Stimulated activated CD8-positive, alpha-beta memory T cell treated with anti-CD3 and anti-CD28 coated beads, Interleukin-7, amount 100 ng/mL, for 1 hour (primary cell): ENCODE measurements around the gene BDH1.
"Not testable (repeated sequence)": the region's sequence is repeated elsewhere in the genome, so short reads cannot be mapped to it uniquely, and the experiment has no call there.

ENCODE experiments used
- DNase-seq, 2 donors: peaks; one replicate each; pipeline ENCODE4 v3.0.0-alpha.2; 2020; ENCODE audit warnings: low read depth in 2 of 2

BDH1 gene

DNA sequence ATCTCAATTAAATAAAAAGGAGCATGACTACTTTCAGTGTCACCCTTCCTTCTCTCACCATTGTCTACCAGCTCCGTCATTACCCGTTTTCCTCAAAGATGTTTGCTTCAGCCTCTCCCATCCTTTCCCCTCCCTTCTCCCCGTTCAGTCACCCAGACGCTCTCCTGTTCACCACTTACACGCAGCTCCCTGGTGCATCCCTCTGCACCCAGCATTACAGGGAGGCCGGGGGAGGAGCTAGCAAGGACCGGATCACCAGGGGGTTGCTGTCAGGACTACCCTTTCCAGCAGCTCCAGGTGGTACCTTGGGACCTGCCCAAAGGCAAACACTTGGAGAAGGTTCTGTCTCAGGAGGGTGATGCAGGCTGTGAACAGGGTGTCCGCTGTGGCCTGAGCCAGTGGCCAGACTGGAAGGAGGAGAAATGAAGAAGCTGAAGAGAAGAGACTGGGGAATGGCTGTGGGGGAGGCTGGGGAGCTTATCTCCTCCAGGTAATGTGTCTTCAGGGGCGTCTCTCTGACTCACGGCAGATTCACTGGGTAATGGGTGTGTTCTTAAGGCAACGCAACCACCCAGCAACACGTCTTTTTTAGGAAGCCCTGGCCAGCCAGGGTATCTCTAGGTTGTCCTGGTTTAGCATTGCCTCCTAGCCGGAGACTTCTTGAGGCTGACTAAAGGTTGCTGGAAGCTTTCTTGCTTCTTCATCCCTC is 21.8 kb upstream of the BDH1 start:
- DNase-seq = no peak

DNA sequence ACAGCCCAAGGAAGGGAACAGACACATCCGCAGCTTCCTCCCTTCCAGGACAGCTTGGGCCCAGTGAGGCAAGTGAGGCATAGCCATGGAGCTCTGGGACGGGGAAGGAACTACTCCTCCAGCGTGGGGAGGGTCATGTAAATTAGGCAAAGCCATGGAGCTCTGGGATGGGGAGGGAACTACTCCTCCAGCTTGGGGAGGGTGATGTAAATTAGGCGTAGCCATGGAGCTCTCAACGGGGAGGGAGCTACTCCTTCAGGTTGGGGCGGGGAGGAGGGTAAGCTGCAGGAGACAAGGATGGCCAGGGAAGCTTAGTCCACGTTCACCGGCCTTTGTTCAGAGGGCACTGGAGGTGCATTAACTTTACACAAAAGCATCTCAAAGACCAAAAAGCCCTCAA is 21.1 kb upstream of the BDH1 start:
- DNase-seq = no peak

DNA sequence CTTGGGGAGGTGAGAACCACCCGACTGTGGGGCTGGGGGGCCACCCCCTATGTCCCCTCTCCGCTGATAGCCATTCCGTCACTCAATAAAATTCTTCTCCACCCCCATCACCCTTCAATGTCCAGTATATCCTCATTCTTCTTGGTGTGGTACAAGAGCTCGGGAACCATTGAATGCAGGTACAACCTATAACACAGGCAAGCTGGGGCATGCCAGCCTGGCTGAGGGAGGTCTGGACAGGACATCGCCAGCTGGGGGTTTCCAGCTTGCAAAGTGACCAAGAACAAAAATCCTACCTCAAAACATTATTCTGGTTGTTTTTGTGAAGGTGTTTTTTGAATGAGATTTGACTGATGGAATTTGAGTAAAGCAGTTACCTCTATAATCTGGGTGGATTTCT is 19.6 kb upstream of the BDH1 start:
- no peak for DNase-seq

DNA sequence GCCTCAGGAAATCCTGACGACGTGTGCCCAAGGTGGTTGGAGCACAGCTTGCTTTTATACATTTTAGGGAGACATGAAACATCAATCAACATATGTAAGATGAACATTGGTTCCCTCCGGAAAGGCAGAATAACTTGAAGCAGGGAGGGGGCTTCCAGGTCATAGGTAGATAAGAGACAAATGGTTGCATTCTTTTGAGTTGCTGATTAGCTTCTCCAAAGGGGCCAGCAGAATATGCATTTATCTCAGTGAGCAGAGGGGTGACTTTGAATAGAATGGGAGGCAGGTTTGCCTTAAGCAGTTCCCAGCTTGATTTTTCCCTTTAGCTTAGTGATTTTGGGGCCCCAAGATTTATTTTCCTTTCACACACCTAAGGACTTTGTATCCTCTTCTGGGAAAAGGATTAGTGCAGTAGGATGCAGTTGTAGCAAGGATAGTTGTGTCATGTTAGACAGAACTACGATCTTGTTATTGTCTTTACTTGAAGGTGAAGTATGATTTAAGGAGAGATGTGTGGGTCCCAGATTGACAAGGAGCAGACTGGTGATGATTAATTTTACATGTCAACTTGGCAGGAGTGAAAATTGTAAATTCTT is 18.7 kb upstream of the BDH1 start:
- DNase-seq = not testable (repeated sequence)

DNA sequence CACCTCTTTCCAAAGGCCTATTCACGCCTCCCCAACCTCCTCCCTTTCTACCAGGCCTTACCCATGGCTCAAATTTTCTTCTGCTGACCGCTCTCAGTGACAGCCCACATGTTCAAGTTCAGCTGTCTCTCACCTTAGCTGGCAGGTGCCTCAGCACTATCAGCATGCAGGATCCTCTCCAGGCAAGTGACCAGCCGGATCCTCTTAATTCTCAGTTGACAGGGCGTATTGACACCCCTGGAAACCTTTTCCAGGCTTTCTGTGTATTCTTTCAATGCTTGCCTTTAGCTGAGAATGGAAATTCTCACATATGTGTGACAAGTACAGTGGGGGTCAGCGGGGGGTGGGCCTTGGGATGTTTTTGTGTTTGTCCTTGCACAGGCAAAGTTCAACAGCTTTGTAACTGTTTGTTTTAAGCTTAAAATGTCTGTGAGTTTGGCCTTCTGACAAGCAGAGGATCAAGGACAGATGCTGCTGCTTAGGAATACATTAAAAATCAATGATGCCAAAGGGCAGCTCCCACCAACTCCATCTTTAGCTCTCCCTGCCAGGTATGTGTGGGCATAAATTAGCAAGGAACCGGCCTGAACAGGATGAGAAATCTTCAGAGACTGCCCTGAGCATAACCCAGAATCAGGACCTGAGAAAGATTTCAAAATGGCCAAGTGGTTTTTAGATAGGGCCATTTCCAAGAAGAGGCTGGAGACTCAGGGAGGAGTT is 17.4 kb upstream of the BDH1 start:
- DNase-seq = no peak

DNA sequence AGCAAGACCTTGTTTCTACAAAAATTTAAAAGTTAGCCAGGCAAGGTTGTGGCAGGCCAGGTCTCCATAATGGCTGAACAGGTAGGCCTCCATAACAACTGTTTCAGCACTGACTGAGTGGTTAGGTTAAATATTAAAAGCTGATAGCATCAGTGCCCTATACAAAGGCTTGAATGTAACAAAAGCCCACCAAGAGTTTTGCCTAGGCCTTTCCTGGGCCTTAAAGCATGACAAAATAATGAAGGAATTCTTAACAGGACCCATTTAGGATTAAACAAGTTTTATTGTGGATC is 16.1 kb upstream of the BDH1 start:
- DNase-seq = not testable (repeated sequence)

DNA sequence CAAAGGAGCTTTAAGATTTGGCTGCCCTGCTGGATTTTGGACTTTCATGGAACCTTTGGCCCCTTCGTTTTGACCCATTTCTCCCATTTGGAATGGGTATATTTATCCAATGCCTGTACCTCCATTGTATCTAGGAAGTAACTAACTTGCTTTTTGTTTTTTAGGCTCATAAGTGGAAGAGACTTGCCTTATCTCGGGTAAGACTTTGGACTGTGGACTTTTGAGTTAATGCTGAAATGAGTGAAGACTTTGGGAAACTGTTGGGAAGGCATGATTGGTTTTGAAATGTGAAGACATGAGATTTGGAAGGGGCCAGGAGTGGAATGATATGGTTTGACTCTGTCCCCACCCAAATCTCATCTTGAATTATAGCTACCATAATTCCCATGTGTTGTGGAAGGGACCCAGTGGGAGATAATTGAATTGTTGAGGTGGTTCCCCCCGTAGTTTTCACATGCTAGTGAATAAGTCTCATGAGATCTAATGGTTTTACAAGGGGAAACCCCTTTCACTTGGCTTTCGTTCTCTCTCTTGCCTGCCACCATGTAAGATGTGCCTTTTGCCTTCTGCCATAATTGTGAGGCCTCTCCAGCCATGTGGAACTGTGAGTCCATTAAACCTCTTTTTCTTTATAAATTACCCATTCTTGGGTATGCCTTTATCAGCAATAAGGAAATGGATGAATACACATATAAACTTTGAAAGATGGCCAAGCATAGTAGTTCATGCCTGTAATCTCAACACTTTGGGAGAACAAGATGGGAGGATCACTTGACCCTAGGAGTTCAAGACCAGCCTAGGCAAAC is 15.5 kb upstream of the BDH1 start:
- DNase-seq = not testable (repeated sequence)

DNA sequence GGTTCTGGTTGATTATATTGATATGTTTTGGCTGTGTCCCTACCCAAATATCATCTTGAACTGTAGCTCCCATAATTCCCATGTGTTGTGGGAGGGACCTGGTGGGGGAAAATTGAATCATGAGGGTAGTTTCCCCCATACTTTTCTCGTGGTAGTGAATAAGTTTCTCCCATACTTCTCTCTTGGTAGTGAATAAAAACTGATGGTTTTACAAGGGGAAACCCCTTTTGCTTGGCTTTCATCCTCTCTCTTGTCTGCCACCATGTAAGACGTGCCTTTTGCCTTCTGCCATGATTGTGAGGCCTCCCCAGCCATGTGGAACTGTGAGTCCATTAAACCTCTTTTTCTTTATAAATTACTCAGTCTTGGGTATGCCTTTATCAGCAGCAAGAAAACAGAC is 13.7 kb upstream of the BDH1 start:
- DNase-seq = not testable (repeated sequence)

DNA sequence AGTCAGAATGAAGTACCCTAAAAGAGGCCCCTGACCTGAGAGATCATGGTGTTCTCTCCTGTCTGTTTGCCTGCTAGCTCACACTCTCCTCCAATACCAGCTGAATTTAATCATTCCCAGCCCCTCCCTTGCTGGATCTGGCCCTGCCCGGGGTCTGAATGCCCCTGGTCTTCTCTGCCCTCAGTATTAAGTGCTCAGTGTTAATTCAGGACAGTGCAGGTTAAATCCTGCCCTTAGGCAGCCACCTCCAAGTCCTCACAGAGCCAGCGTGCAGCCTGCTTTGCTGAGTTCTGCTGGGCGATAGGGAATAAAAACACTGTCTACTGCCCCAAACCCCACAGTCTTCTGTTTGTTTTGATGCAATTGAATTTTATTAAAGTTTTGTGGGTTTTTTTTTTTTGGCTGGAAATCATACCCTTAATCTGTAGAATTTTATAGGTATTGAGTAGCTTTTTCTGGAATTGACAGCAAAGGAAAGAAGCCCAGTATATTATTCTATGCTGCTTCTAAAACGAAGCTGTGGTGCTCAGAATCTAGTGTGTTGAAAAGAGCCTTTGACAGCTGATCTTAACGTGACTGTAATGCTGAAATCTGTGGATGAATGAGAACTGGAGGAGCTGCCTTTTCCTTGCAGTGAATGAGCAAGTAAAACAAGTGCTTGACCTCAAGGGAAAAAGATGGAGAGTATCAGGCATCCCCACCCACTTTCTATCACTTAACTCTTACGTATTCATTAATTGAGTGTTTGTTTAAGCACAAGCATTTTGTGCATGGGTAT is 12.3 kb upstream of the BDH1 start:
- DNase-seq = no peak

DNA sequence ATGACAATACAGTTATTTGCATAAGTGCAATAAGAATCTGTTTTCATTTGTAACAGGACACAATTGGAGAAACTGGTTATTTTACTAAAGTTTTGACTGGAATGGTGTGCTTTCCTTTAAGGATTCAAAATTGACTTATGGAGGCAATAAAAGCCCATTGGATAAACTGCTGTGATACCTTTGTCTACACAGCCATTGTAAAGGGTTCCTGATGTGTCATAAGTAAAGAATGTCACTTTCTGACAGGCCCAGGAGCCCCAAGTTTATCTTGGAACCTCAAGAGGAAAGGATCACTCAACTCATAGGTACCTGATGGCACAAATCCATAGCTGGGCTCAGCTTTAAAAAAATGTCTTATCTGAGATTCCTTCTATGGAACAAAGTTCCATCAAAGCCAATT is 10.4 kb upstream of the BDH1 start:
- DNase-seq = not testable (repeated sequence)

DNA sequence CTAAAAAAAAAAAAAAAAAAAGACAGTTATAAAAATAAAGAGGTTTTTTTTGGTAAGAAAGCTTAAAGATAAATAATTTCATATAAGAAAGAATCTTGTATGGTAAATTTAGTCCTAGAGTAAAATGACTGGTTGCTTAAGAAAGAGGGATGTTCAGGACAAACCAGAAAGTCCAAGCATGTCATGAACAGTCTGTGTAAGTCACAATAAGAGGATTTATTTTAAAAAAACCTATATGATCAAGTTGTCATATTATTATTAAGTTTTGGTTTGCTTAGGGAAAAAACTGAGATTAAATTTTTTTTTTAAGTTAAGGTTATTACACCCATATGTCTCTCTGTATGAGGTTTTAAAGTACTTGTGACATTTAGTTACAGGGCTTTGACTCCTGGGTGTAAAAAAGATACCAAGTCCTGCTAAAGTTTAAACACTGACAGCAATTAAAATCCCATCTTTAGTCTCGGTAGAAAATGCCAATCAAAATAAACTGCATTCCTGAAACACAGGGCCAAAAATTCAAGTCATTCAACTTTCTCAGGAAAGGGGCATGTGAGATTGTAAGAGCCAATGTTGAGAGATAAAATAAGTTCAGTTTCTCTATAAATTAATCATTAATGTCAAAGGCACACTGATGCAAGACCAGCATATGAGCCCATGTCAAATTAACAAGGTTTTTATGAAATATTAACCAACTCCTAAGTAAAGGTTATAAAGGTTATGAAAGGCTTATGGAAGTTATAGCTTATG is 8.5 kb upstream of the BDH1 start:
- no peak for DNase-seq

DNA sequence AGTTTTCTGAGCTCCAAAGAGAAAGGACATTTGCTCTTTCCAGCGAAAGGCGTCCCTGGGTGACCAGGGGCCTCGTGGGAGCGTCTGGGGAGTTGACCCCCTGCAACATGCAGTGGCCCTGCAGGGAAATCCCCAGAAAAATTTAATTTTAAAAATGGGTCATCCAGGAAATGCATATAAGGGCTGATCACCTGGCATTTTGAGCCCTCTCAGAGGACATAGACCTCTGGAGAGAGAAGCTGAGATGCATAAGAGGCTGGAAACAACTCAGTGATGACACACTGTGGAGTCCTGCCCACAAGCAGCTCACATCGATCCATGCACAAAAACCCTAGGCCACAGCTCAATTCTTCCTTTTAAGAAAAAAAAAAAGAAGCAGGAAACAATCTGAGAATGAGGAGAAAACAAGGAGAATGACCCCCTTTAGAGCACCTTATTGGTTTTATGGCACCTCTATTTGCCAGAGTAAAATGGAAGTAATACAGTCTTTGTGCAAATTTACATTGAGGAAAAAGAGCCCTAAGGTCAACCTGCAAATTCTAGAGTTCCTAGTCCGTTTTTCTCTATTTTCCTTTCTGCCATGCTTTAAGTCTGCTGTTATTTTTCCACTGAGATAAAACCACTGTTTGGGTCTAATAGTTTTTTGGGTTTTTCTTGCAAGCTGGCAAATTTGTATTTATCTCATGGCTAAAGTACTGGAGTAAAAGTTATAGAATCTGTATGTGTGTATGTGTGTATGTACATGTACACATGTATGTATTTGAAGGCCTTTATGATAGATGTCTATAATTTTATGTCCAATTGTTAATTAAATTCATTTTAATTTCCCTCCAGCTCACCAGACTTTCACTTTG is 6.9 kb upstream of the BDH1 start:
- DNase-seq = no peak

DNA sequence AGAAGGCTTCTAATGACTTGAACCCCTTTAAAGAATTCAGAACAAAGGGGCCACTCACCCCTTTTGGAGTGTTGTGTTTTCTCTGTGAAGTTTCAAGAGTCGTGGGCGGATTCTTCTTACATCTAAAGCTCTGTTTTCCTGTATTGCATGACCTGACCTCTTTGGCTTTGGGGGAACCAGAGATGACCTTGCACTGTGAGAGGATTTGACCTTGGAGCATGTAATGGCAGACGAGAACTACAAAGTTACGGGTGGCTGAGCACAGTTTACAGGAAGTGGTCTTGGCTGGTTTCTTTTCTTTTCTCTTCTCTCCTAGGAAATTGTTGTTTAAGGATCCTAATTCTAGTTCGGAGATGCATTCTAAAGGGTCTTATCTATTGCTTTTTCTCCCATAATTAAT is 6.2 kb upstream of the BDH1 start:
- DNase-seq = no peak

DNA sequence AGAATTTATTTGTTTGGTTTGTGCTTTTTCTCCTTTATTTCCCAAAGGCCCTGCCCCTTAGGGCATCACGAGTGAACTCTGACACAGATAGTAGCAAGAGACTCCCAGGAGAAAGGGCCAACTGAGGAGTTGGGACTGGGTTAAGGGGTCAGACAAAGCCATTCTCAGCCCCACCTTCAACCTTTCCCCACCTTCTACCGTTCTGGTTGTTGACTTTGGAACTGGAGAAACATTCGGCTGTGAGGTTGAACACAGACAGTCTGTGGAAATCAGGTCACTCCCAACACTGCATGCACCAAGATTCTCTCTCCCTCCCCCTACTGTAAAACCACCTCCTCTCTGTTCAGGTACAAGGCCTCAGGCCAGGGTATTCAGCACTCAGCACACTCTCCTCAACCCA is 3.9 kb upstream of the BDH1 start:
- no peak for DNase-seq

DNA sequence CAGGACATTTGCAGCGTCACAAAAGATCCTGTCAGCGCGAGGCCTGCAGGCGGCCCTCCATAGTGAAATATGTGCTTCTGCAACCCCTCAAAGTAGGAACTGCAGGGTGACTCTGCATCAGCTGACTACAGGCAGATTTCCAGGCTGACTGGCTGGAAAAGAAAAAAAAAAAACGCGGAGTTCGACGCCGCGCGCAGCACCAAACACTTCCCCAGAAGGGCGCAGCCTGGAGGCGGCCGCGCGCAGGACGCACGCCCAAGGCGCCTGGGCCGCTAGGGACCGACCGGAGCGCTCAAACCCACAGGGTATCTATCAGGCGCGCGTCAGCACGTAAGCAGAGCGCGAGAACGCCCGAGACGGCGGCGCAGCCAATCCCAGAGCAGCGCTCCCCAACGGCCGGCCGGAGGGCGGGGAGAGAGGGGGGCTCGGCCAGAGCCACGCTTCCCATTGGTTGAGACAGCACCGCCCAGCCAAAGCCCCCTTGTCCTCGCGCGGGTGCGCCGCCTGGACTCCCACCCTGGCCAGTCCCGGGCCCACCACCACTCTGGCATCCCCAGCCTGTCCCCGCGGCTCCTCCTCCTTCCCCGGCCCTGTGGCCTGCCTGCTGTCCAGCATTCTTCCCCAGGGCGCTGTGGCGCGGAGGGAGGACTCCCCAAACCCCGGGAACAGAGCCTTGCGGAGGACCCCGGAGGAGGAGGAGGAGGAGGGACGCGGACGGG is 1.0 kb downstream of the BDH1 start:
- peak; percentile 83 to 89 for DNase-seq

DNA sequence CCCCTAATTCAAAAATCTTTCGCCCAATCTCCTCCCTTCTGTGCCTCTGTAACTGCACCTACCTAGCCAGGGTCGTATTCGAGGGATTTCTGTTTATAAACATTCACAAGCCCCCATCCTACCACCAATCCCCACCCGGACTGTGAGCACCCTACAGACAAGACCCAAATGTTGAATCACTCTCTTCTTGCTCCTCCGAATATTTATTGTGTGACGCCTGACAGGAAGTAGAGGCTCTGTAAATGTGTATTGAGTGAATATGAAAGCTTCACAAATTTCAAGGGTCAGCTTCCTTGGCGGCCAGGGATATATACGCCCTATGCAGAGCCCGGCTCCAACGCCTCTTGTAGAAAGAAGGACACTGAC is 1.6 kb downstream of the BDH1 start:
- no peak for DNase-seq

DNA sequence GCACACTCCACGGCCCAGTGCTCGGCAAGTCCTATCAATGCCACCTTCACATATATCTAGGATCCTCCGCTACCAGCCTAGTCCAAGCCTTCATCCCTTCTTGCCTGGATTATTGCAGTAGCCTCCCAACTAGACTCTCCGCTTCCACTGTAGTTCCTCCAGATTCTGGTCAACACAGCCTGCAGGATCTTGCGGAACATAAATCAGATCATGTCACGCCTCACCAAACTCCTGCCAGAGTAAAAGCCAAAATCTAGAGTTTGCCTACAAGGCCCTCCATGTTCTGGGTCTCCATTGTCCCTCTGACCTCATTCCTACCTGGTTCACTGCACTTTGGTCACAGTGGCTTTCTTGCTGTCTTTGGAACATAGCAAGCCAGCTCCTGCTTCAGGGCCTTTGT is 3.6 kb downstream of the BDH1 start:
- no peak for DNase-seq

DNA sequence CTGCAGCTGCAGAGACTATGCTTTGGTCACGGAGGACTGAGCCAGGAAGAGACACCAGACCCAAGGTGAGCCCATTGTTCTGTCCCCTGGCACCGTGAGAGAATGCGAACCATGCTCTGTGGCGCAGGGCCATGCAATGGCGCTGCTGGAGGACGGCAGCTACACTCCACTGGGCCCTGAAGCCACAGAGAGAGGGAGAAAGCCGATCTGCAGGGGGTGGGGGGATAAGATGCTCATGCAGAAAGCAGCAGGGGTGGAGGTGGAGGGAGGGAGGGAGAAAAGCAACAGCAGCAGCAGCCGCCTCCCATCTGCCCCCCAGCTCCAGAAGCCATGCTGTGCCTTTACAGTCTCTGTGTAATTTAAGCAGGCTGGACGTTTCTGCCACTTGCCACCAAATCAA is 5.3 kb downstream of the BDH1 start:
- DNase-seq = no peak

DNA sequence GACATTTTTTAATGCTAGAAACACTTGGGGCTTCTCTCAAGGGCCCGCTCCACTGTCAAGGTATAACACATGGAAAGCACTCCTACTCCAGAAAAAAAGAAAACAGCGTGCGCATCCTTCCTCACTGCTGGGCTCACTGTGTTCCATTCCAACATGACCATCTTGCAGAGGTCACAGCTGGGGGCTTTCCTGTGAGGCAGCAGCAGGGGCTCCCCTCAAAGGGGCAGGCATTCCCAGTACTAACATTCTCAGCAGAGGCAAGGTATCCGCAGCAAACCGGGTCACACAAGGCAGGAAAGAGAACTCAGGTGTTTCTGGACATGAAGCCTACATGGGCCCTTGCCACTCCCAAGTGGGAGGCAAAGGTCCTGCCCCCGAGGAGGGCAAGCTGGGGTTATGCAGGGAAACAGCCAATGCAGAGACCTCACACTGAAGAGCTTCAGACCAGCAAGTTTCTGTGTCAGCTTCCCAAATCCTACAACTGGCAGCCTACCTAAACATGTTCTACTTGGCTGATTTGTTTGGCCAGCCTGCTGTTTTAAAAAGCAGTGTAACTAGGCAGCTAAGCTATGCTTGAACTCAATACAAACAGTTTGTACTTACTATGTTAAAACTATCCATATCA is 6.4 kb downstream of the BDH1 start:
- DNase-seq = no peak
